Testis (tissue), 2 donors: Measurements from ENCODE around the gene MINDY4B.

ENCODE experiments used
- POLR2A ChIP-seq: fragments of 450-650 bp; IDR thresholded peaks from one replicate; pipeline ENCODE4 v1.6.1; 2017; ENCODE audit warnings: antibody characterized with exemption, mild to moderate bottlenecking, moderate library complexity
- TF ChIP-seq, protein P1 (sequence below), 3 experiments: fragments of 450-650 bp in 2 of 3; fragments of 200-600 bp in 1 of 3; sonication (generic) in 1 of 3; IDR thresholded peaks; one replicate each; pipeline ENCODE4 v1.5.1; 2016 to 2019; ENCODE audit warnings: antibody characterized with exemption in 3 of 3, mild to moderate bottlenecking in 2 of 3, moderate library complexity in 1 of 3

DNA sequence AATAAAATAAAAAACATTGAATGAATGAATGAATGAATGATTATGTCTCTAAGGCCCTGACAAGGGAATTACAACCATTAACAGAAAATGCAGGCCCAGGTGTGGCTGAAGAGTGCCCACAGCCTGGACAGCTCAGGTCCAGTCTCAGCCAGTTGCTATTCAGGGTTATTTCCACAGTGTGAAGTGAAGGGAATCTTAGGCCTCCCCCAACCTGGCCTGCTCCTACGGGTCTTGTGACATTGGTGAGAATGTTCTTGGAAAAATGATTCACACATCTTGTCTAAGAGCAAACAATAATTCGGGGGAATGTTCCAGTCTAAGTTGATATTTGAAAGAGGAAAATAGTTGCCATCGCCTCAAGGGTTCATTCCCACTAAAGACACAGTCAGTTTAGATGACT, 37.0 kb downstream of the MINDY4B start:
- TF ChIP-seq, protein P1, sequence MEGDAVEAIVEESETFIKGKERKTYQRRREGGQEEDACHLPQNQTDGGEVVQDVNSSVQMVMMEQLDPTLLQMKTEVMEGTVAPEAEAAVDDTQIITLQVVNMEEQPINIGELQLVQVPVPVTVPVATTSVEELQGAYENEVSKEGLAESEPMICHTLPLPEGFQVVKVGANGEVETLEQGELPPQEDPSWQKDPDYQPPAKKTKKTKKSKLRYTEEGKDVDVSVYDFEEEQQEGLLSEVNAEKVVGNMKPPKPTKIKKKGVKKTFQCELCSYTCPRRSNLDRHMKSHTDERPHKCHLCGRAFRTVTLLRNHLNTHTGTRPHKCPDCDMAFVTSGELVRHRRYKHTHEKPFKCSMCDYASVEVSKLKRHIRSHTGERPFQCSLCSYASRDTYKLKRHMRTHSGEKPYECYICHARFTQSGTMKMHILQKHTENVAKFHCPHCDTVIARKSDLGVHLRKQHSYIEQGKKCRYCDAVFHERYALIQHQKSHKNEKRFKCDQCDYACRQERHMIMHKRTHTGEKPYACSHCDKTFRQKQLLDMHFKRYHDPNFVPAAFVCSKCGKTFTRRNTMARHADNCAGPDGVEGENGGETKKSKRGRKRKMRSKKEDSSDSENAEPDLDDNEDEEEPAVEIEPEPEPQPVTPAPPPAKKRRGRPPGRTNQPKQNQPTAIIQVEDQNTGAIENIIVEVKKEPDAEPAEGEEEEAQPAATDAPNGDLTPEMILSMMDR (IDR thresholded peaks at IDR 0.05): no peak
- no peak for TF ChIP-seq POLR2A
